Loucy (cell line): Measurements from ENCODE around the gene JTB.

Source experiments
- H2AFZ ChIP-seq: fragments of 200-600 bp; sonication (generic); 2 replicates; pipeline ENCODE4 v1.6.0; 2016; ENCODE audit warnings: antibody characterized with exemption, mild to moderate bottlenecking, low read length, moderate library complexity
- H3F3A ChIP-seq: fragments of 200-600 bp; 2 replicates; pipeline ENCODE4 v1.6.0; 2016; ENCODE audit warnings: antibody characterized with exemption, low read depth, mild to moderate bottlenecking
- H3K27me3 ChIP-seq: fragments of 200-600 bp; sonication (generic); 2 replicates; pipeline ENCODE4 v1.6.1; 2014; ENCODE audit warnings: low read length, mild to moderate bottlenecking; ENCODE audit not compliant: insufficient read depth, poor library complexity, severe bottlenecking
- H3K36me3 ChIP-seq: fragments of 200-600 bp; sonication (generic); 2 replicates; pipeline ENCODE4 v1.6.1; 2016; ENCODE audit warnings: low read length; ENCODE audit not compliant: insufficient read depth
- H3K4me1 ChIP-seq: fragments of 200-600 bp; sonication (generic); 2 replicates; pipeline ENCODE4 v1.5.1; 2014; ENCODE audit warnings: low read length, mild to moderate bottlenecking; ENCODE audit not compliant: insufficient read depth, poor library complexity, severe bottlenecking
- H3K4me2 ChIP-seq: fragments of 200-600 bp; sonication (generic); 2 replicates; pipeline ENCODE4 v1.6.0; 2014; ENCODE audit warnings: antibody characterized with exemption, low read length, low read depth, mild to moderate bottlenecking; ENCODE audit not compliant: poor library complexity, severe bottlenecking
- H3K4me3 ChIP-seq: fragments of 200-600 bp; sonication (generic); 2 replicates; pipeline ENCODE4 v1.5.1; 2014; ENCODE audit warnings: low read length, mild to moderate bottlenecking, mixed read lengths; ENCODE audit not compliant: poor library complexity, severe bottlenecking
- H3K79me2 ChIP-seq: fragments of 200-600 bp; sonication (generic); 2 replicates; pipeline ENCODE4 v1.6.1; 2014; ENCODE audit warnings: low read length; ENCODE audit not compliant: insufficient read depth
- H3K9ac ChIP-seq: fragments of 200-600 bp; sonication (generic); 2 replicates; pipeline ENCODE4 v1.6.0; 2014; ENCODE audit warnings: mild to moderate bottlenecking, low read depth, low read length, moderate library complexity; ENCODE audit not compliant: poor library complexity, severe bottlenecking
- H3K9me2 ChIP-seq: fragments of 200-600 bp; sonication (generic); replicated peaks from 2 replicates; pipeline ENCODE4 v1.6.1; 2016; ENCODE audit warnings: low read depth, low read length, mixed read lengths
- H3K9me3 ChIP-seq: fragments of 200-600 bp; sonication (generic); 2 replicates; pipeline ENCODE4 v1.6.1; 2014; ENCODE audit warnings: mild to moderate bottlenecking, antibody characterized with exemption, low read length, low read depth; ENCODE audit not compliant: insufficient read depth
- H4K20me1 ChIP-seq: fragments of 200-600 bp; sonication (generic); 2 replicates; pipeline ENCODE4 v1.6.0; 2014; ENCODE audit warnings: antibody characterized with exemption, low read length, mild to moderate bottlenecking; ENCODE audit not compliant: insufficient read depth, poor library complexity, severe bottlenecking
- CTCF ChIP-seq: fragments of 200-600 bp; sonication (generic); conservative IDR thresholded peaks from 2 replicates; pipeline ENCODE4 v1.5.1; 2014; ENCODE audit warnings: mild to moderate bottlenecking, antibody characterized with exemption, low read length
- EZH2phosphoT487 ChIP-seq: fragments of 200-600 bp; IDR thresholded peaks from 2 replicates; pipeline ENCODE4 v1.6.1; 2018; ENCODE audit warnings: antibody characterized with exemption, mild to moderate bottlenecking, moderate library complexity, borderline replicate concordance

The JTB gene

GRCh38 chr1:153962088-153963029, 15.1 kb downstream of the JTB start:
- no peaks in the 10 kb centered on the region for H3K27me3 ChIP-seq
- peaks cover 60% of the 10 kb centered on the region for H3K79me2 ChIP-seq
- peaks cover 46% of the 10 kb centered on the region for H3K4me1 ChIP-seq
- TF ChIP-seq EZH2phosphoT487 (no peak), CTCF (no peak)
- H3K4me3 ChIP-seq, result peak overlapping the region; percentile 80
- peak overlapping the region; percentile 85 for H3K9ac ChIP-seq
- no peaks in the 10 kb centered on the region for H3K9me3 ChIP-seq
- H3K36me3 ChIP-seq, result no peaks in the 10 kb centered on the region
- no peaks in the 10 kb centered on the region for H3K9me2 ChIP-seq
- H3F3A ChIP-seq, result no peaks in the 10 kb centered on the region
- H4K20me1 ChIP-seq, result peaks cover 8% of the 10 kb centered on the region
- peak overlapping the region; percentile 94 for H3K4me2 ChIP-seq
- no peak overlapping the region for H2AFZ ChIP-seq

DNA sequence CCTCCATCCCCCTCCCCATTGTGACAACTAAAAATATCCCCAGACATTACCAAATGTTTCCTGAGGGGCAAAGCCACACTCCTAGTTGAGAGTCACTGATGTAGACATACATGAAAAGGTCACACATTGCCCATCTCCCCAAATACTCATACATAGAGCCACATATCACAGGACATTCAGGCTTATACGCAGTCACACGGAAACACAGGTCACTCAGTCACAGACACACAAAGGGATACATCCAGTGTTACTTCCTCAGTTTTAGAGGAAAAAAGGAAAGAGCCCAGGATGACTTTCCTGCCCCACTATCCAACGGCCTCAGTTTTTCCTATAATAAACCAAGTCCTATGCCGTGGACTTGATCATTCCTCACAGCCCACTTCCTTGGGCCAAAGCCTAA, 16.1 kb downstream of the JTB start:
- Histone ChIP-seq H3K79me2 (peaks cover 63% of the 10 kb centered on the region), H3K9me2 (no peaks in the 10 kb centered on the region), H3K9ac (peak overlapping the region; percentile 85), H2AFZ (no peak overlapping the region), H3K4me3 (peak overlapping the region; percentile 80), H3K9me3 (no peaks in the 10 kb centered on the region), H3K27me3 (no peaks in the 10 kb centered on the region), H3K4me1 (peaks cover 49% of the 10 kb centered on the region), H3K4me2 (peak overlapping the region; percentile 94), H3K36me3 (no peaks in the 10 kb centered on the region), H4K20me1 (peaks cover 18% of the 10 kb centered on the region), H3F3A (no peaks in the 10 kb centered on the region)
- no peak for TF ChIP-seq CTCF
- TF ChIP-seq EZH2phosphoT487, result no peak

DNA sequence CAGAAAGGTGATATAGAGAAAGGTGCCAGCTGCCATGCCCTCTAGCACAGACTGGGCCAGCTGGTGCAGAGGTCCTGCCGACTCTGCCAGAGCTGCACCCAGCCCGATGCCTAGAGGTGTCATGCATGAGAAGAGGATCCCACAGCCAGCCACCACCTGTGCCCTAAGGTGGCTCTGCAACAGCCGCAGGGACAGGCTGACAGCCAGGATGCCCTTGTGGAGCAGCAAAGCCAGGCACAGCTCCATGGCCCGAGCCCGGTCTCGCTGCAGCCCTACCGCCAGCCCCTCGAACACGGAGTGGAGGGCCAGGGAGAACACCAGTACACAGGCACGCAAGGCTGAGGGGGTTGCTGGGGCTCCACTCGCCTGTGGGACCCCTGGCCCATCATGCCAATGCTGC, 17.3 kb downstream of the JTB start:
- H3K9me2 ChIP-seq, result no peaks in the 10 kb centered on the region
- H3K36me3 ChIP-seq, result no peaks in the 10 kb centered on the region
- H3K27me3 ChIP-seq, result no peaks in the 10 kb centered on the region
- H3F3A ChIP-seq, result no peaks in the 10 kb centered on the region
- H3K9ac ChIP-seq, result no peak overlapping the region
- no peaks in the 10 kb centered on the region for H3K9me3 ChIP-seq
- no peak overlapping the region for H3K4me3 ChIP-seq
- H2AFZ ChIP-seq, result no peak overlapping the region
- peaks cover 63% of the 10 kb centered on the region for H3K79me2 ChIP-seq
- peaks cover 53% of the 10 kb centered on the region for H3K4me1 ChIP-seq
- H3K4me2 ChIP-seq, result no peak overlapping the region
- H4K20me1 ChIP-seq, result peaks cover 29% of the 10 kb centered on the region
- TF ChIP-seq EZH2phosphoT487 (no peak), CTCF (no peak)
